Measurements from ENCODE around the gene DHRSX.

The DHRSX gene

GRCh38 chrX:2176274-2176673 is 324.5 kb downstream of the DHRSX start:
- Histone ChIP-seq H3K9me3 (ENCODE audit: control insufficient read depth, insufficient read depth, low read depth, low read length) (no peaks in the 10 kb centered on the region), H3K27ac (ENCODE audit: extremely low read depth, low read depth, low read length) (no peak overlapping the region), H3K4me1 (ENCODE audit: control insufficient read depth, insufficient read depth, low read length) (no peaks in the 10 kb centered on the region), H3K4me3 (ENCODE audit: low read depth, low read length) (no peak overlapping the region), H3K36me3 (ENCODE audit: control insufficient read depth in 2 of 2, insufficient read depth in 1 of 2, low read length in 2 of 2) (no peaks in the 10 kb centered on the region)
- TF ChIP-seq ZNF544 (tag by site-specific recombination; IDR thresholded peaks at IDR 0.05) (no peak), ZNF280D (tag by site-specific recombination; IDR thresholded peaks at IDR 0.05) (no peak), ZBTB44 (tag by site-specific recombination; IDR thresholded peaks at IDR 0.05) (no peak), ZNF248 (tag by site-specific recombination; IDR thresholded peaks at IDR 0.05) (no peak), ZNF211 (tag by site-specific recombination; IDR thresholded peaks at IDR 0.05; ENCODE audit: low read depth) (no peak), ZNF561 (tag by site-specific recombination; IDR thresholded peaks at IDR 0.05; ENCODE audit: borderline replicate concordance) (no peak), ZNF843 (tag by site-specific recombination; IDR thresholded peaks at IDR 0.05) (no peak), MYNN (tag by site-specific recombination; IDR thresholded peaks at IDR 0.05; ENCODE audit: borderline replicate concordance) (no peak), ZBTB1 (tag by site-specific recombination; IDR thresholded peaks at IDR 0.05) (no peak), ZBTB48 (tag by site-specific recombination; IDR thresholded peaks at IDR 0.05) (no peak), ZNF692 (tag by site-specific recombination; IDR thresholded peaks at IDR 0.05) (no peak), OSR2 (tag by site-specific recombination; IDR thresholded peaks at IDR 0.05) (no peak), PRDM1 (tag by site-specific recombination; IDR thresholded peaks at IDR 0.05) (no peak), ZNF280C (tag by site-specific recombination; IDR thresholded peaks at IDR 0.05) (no peak), KLF16 (tag by site-specific recombination; IDR thresholded peaks at IDR 0.05) (no peak), ZNF48 (tag by site-specific recombination; IDR thresholded peaks at IDR 0.05) (no peak), ZBTB11 (tag by site-specific recombination; conservative IDR thresholded peaks at IDR 0.05; ENCODE audit: low read depth) (no peak), INSM2 (tag by site-specific recombination; IDR thresholded peaks at IDR 0.05) (no peak), ZNF639 (tag by site-specific recombination; IDR thresholded peaks at IDR 0.05) (no peak)
- CTCF ChIA-PET: no interaction called here
- POLR2A ChIA-PET: no interaction called here

All from HEK293 (cell line).